Naive thymus-derived CD4-positive, alpha-beta T cell (primary cell): ENCODE measurements around the gene ACTN2. TPM values are rescaled to one million over a fixed set of nuclear protein-coding genes. Genes with fewer than 3 reads are reported as not detected.

ENCODE experiments used
- ATAC-seq: fragments of 150-1000 bp; cut with Tn5 transposase; 2 replicates; pipeline ENCODE4 v1.10.0; 2021; ENCODE audit warnings: mild to moderate bottlenecking, moderate library complexity
- CTCF ChIA-PET: fragments of 350-600 bp; sonication (Branson Sonifier 250); formaldehyde crosslinking; loops from one replicate; lab custom pipeline; 2021; ENCODE audit warnings: antibody characterized with exemption; lab: Charles Lee
- POLR2A ChIA-PET: fragments of 350-600 bp; sonication (Branson Sonifier 250); formaldehyde crosslinking; loops from one replicate; lab custom pipeline; 2021; ENCODE audit warnings: antibody characterized with exemption, inconsistent platforms; lab: Charles Lee
- DNase-seq, 9 donors: peaks; one replicate each; pipeline versions ENCODE4 v3.0.0 to v3.0.0-alpha.2; 2020 to 2022; ENCODE audit warnings: mixed read lengths in 1 of 9
- H3K27ac ChIP-seq: one replicate; pipeline ENCODE4 v1.7.0; 2013; ENCODE audit warnings: mild to moderate bottlenecking, low read depth, low read length, moderate library complexity
- H3K27me3 ChIP-seq, 2 donors: one replicate each; pipeline ENCODE4 v1.7.0; 2013; ENCODE audit warnings: low read length in 2 of 2, mild to moderate bottlenecking in 2 of 2, moderate library complexity in 2 of 2; ENCODE audit not compliant: control insufficient read depth in 2 of 2, insufficient read depth in 2 of 2
- H3K36me3 ChIP-seq, 3 experiments: 1 replicate in 2 of 3; 2 replicates in 1 of 3; pipeline ENCODE4 v1.7.0; 2013; ENCODE audit warnings: low read length in 3 of 3, mild to moderate bottlenecking in 3 of 3, moderate library complexity in 1 of 3; ENCODE audit not compliant: insufficient read depth in 3 of 3, control insufficient read depth in 2 of 3
- H3K4me1 ChIP-seq, 2 donors: one replicate each; pipeline ENCODE4 v1.7.0; 2013; ENCODE audit warnings: low read length in 2 of 2, mild to moderate bottlenecking in 2 of 2, moderate library complexity in 1 of 2; ENCODE audit not compliant: control insufficient read depth in 2 of 2, insufficient read depth in 2 of 2
- H3K4me3 ChIP-seq: 2 replicates; pipeline ENCODE4 v1.7.0; 2013; ENCODE audit warnings: mild to moderate bottlenecking, low read length
- H3K9me3 ChIP-seq, 3 experiments: 1 replicate in 2 of 3; 2 replicates in 1 of 3; pipeline ENCODE4 v1.7.0; 2013; ENCODE audit warnings: low read length in 3 of 3; ENCODE audit not compliant: control insufficient read depth in 2 of 3
- H3K27ac Mint-ChIP-seq, 9 donors: one replicate each; pipeline ENCODE4 v1.8.0; 2020 to 2022; ENCODE audit warnings: mixed read lengths in 9 of 9, mild to moderate bottlenecking in 8 of 9, moderate library complexity in 5 of 9, inconsistent platforms in 2 of 9
- H3K27me3 Mint-ChIP-seq, 5 donors: one replicate each; pipeline ENCODE4 v1.8.0; 2021 to 2022; ENCODE audit warnings: mixed read lengths in 5 of 5, mild to moderate bottlenecking in 1 of 5
- H3K36me3 Mint-ChIP-seq, 5 donors: one replicate each; pipeline ENCODE4 v1.8.0; 2020 to 2022; ENCODE audit warnings: mixed read lengths in 5 of 5, mild to moderate bottlenecking in 3 of 5, inconsistent platforms in 1 of 5
- H3K4me1 Mint-ChIP-seq, 7 donors: one replicate each; pipeline ENCODE4 v1.8.0; 2020 to 2022; ENCODE audit warnings: mixed read lengths in 7 of 7, mild to moderate bottlenecking in 3 of 7, inconsistent platforms in 1 of 7
- H3K4me3 Mint-ChIP-seq, 10 donors: one replicate each; pipeline ENCODE4 v1.8.0; 2020 to 2022; ENCODE audit warnings: mild to moderate bottlenecking in 10 of 10, mixed read lengths in 10 of 10, moderate library complexity in 6 of 10, inconsistent platforms in 2 of 10
- H3K9me3 Mint-ChIP-seq, 11 donors: one replicate each; pipeline ENCODE4 v1.8.0; 2020 to 2022; ENCODE audit warnings: mixed read lengths in 11 of 11, mild to moderate bottlenecking in 4 of 11, inconsistent platforms in 1 of 11, moderate library complexity in 1 of 11
- intact Hi-C, 2 donors: fragments of 100-400 bp; cut with micrococcal nuclease; formaldehyde crosslinking; loops; one replicate each; pipeline ENCODE4 v1.15.1; 2023
- polyA plus RNA-seq, 2 donors: library from polyadenylated mRNA; unstranded; fragments of 300-500 nt; fragmentation: Illumina TruSeq; gene quantifications; one replicate each; pipeline ENCODE4 v1.2.3, GENCODE V29; 2021
- total RNA-seq, 6 experiments: library from RNA in 5 of 6; stranded (reverse) in 5 of 6; gene quantifications; 1 replicate in 5 of 6; 2 replicates in 1 of 6; pipeline ENCODE4 v1.2.3 and lab custom pipeline; 2021 to 2026

Gene ACTN2
- total and polyA plus RNA-seq, 7 experiments from 2014 or later, result not detected

GRCh38 chr1:236760986-236761385 is 74.7 kb downstream of the ACTN2 start:
- ChIA-PET POLR2A (no interaction called here), CTCF (no interaction called here)
- no peak overlapping the region for H3K27ac ChIP-seq
- Mint-ChIP-seq H3K4me3 (no peak overlapping the region), H3K27ac (no peak overlapping the region), H3K27me3 (peaks cover 0 to 13% (median 10%) of the 10 kb centered on the region in 5 donors), H3K9me3 (no peaks in the 10 kb centered on the region), H3K36me3 (no peaks in the 10 kb centered on the region), H3K4me1 (peaks cover 0 to 5% (median 4%) of the 10 kb centered on the region in 7 donors)
- H3K36me3 ChIP-seq, result no peaks in the 10 kb centered on the region
- no peak overlapping the region for H3K4me3 ChIP-seq
- no peak for ATAC-seq
- no peak for DNase-seq
- intact Hi-C loops, result no loop called here
- no peaks in the 10 kb centered on the region for H3K27me3 ChIP-seq
- H3K9me3 ChIP-seq, result no peaks in the 10 kb centered on the region
- H3K4me1 ChIP-seq, result no peaks in the 10 kb centered on the region

- Histone ChIP-seq H3K4me3 (no peak overlapping the region), H3K9me3 (no peaks in the 10 kb centered on the region), H3K27ac (no peak overlapping the region), H3K4me1 (no peaks in the 10 kb centered on the region), H3K36me3 (no peaks in the 10 kb centered on the region), H3K27me3 (no peaks in the 10 kb centered on the region)
- POLR2A ChIA-PET, result interaction anchor here (0.8 kb wide), 1 partner anchor 13 kb away, joined by 3 read pairs; no protein-coding TSS in a partner anchor
- intact Hi-C loops, result no loop called here
- no peak for DNase-seq
- no peak overlapping the region for H3K27ac Mint-ChIP-seq
- no peaks in the 10 kb centered on the region for H3K36me3 Mint-ChIP-seq
- H3K9me3 Mint-ChIP-seq, result no peaks in the 10 kb centered on the region
- H3K4me1 Mint-ChIP-seq, result peaks cover 0 to 5% (median 4%) of the 10 kb centered on the region in 7 donors
- CTCF ChIA-PET, result no interaction called here
- peaks cover 0 to 13% (median 10%) of the 10 kb centered on the region in 5 donors for H3K27me3 Mint-ChIP-seq
- no peak overlapping the region for H3K4me3 Mint-ChIP-seq
- no peak for ATAC-seq
Observed at GRCh38 chr1:236761397-236762132, 75.3 kb downstream of the ACTN2 start.

GRCh38 chr1:236762410-236762809 is 76.1 kb downstream of the ACTN2 start:
- POLR2A ChIA-PET, result no interaction called here
- intact Hi-C loops, result no loop called here

GRCh38 chr1:236765831-236766230 is 79.5 kb downstream of the ACTN2 start:
- H3K27ac Mint-ChIP-seq, result no peak overlapping the region
- H3K27me3 Mint-ChIP-seq, result peaks cover 14 to 29% (median 25%) of the 10 kb centered on the region in 5 donors
- H3K9me3 ChIP-seq, result no peaks in the 10 kb centered on the region
- CTCF ChIA-PET, result no interaction called here
- H3K4me3 Mint-ChIP-seq, result no peak overlapping the region
- POLR2A ChIA-PET, result no interaction called here
- no peak overlapping the region for H3K4me3 ChIP-seq
- no peaks in the 10 kb centered on the region for H3K9me3 Mint-ChIP-seq
- intact Hi-C loops, result no loop called here
- no peak overlapping the region for H3K27ac ChIP-seq
- H3K27me3 ChIP-seq, result no peaks in the 10 kb centered on the region
- no peaks in the 10 kb centered on the region for H3K36me3 Mint-ChIP-seq
- no peaks in the 10 kb centered on the region for H3K4me1 ChIP-seq
- no peak for ATAC-seq
- no peak for DNase-seq
- H3K4me1 Mint-ChIP-seq, result no peaks in the 10 kb centered on the region
- no peaks in the 10 kb centered on the region for H3K36me3 ChIP-seq

More at GRCh38 chr1:236762410-236762809, 76.1 kb downstream of the ACTN2 start:
- H3K4me1 ChIP-seq, result no peaks in the 10 kb centered on the region
- H3K27ac Mint-ChIP-seq, result no peak overlapping the region
- H3K4me1 Mint-ChIP-seq, result peaks cover 0 to 5% (median 4%) of the 10 kb centered on the region in 7 donors
- peaks cover 0 to 14% (median 10%) of the 10 kb centered on the region in 5 donors for H3K27me3 Mint-ChIP-seq
- no peaks in the 10 kb centered on the region for H3K9me3 ChIP-seq
- no peaks in the 10 kb centered on the region for H3K27me3 ChIP-seq
- CTCF ChIA-PET, result no interaction called here
- DNase-seq, result no peak
- H3K27ac ChIP-seq, result no peak overlapping the region
- no peaks in the 10 kb centered on the region for H3K36me3 Mint-ChIP-seq
- no peak for ATAC-seq
- peak overlapping the region in 1 of 10 donors; percentile 44 for H3K4me3 Mint-ChIP-seq
- no peaks in the 10 kb centered on the region for H3K36me3 ChIP-seq
- no peaks in the 10 kb centered on the region for H3K9me3 Mint-ChIP-seq
- H3K4me3 ChIP-seq, result no peak overlapping the region

GRCh38 chr1:236766506-236766905 is 80.2 kb downstream of the ACTN2 start:
- H3K27ac Mint-ChIP-seq, result no peak overlapping the region
- CTCF ChIA-PET, result no interaction called here

GRCh38 chr1:236767276-236767675 is 81.0 kb downstream of the ACTN2 start:
- no peaks in the 10 kb centered on the region for H3K4me1 Mint-ChIP-seq
- no peak overlapping the region for H3K27ac ChIP-seq
- no peaks in the 10 kb centered on the region for H3K4me1 ChIP-seq
- POLR2A ChIA-PET, result no interaction called here
- no peak for ATAC-seq
- H3K27me3 Mint-ChIP-seq, result peaks cover 14 to 30% (median 26%) of the 10 kb centered on the region in 5 donors
- no peak for DNase-seq
- intact Hi-C loops, result no loop called here
- H3K9me3 ChIP-seq, result no peaks in the 10 kb centered on the region
- no peaks in the 10 kb centered on the region for H3K36me3 ChIP-seq
- H3K4me3 ChIP-seq, result no peak overlapping the region
- H3K4me3 Mint-ChIP-seq, result no peak overlapping the region
- H3K36me3 Mint-ChIP-seq, result no peaks in the 10 kb centered on the region
- CTCF ChIA-PET, result no interaction called here
- no peak overlapping the region for H3K27ac Mint-ChIP-seq
- H3K9me3 Mint-ChIP-seq, result no peaks in the 10 kb centered on the region
- H3K27me3 ChIP-seq, result no peaks in the 10 kb centered on the region

More at GRCh38 chr1:236766506-236766905, 80.2 kb downstream of the ACTN2 start:
- no peaks in the 10 kb centered on the region for H3K27me3 ChIP-seq
- no peak overlapping the region for H3K27ac ChIP-seq
- H3K4me3 ChIP-seq, result no peak overlapping the region
- DNase-seq (no peak), ATAC-seq (no peak)
- intact Hi-C loops, result no loop called here
- no peaks in the 10 kb centered on the region for H3K4me1 ChIP-seq
- Mint-ChIP-seq H3K9me3 (no peaks in the 10 kb centered on the region), H3K4me3 (no peak overlapping the region), H3K36me3 (no peaks in the 10 kb centered on the region), H3K27me3 (peaks cover 14 to 30% (median 26%) of the 10 kb centered on the region in 5 donors), H3K4me1 (no peaks in the 10 kb centered on the region)
- H3K9me3 ChIP-seq, result no peaks in the 10 kb centered on the region
- POLR2A ChIA-PET, result no interaction called here
- H3K36me3 ChIP-seq, result no peaks in the 10 kb centered on the region

GRCh38 chr1:236768601-236769000 is 82.3 kb downstream of the ACTN2 start:
- Mint-ChIP-seq H3K27me3 (peaks cover 14 to 30% (median 24%) of the 10 kb centered on the region in 5 donors), H3K27ac (no peak overlapping the region), H3K9me3 (no peaks in the 10 kb centered on the region), H3K36me3 (no peaks in the 10 kb centered on the region), H3K4me1 (no peaks in the 10 kb centered on the region), H3K4me3 (no peak overlapping the region)
- ATAC-seq (no peak), DNase-seq (no peak)
- H3K36me3 ChIP-seq, result no peaks in the 10 kb centered on the region
- H3K9me3 ChIP-seq, result no peaks in the 10 kb centered on the region
- H3K27me3 ChIP-seq, result no peaks in the 10 kb centered on the region
- no peak overlapping the region for H3K27ac ChIP-seq
- no peak overlapping the region for H3K4me3 ChIP-seq
- POLR2A ChIA-PET, result no interaction called here
- no peaks in the 10 kb centered on the region for H3K4me1 ChIP-seq
- CTCF ChIA-PET, result interaction anchor here (0.9 kb wide), 1 partner anchor 9 kb away, joined by 3 read pairs; no protein-coding TSS in a partner anchor
- intact Hi-C loops, result no loop called here
